ENCODE measurements around the gene TCEAL3.
A peak's percentile ranks its signal among the peaks of the same experiment; 100 is the strongest.
"Not testable (repeated sequence)": the region's sequence is repeated elsewhere in the genome, so short reads cannot be mapped to it uniquely, and the experiment has no call there.

The TCEAL3 gene

DNA sequence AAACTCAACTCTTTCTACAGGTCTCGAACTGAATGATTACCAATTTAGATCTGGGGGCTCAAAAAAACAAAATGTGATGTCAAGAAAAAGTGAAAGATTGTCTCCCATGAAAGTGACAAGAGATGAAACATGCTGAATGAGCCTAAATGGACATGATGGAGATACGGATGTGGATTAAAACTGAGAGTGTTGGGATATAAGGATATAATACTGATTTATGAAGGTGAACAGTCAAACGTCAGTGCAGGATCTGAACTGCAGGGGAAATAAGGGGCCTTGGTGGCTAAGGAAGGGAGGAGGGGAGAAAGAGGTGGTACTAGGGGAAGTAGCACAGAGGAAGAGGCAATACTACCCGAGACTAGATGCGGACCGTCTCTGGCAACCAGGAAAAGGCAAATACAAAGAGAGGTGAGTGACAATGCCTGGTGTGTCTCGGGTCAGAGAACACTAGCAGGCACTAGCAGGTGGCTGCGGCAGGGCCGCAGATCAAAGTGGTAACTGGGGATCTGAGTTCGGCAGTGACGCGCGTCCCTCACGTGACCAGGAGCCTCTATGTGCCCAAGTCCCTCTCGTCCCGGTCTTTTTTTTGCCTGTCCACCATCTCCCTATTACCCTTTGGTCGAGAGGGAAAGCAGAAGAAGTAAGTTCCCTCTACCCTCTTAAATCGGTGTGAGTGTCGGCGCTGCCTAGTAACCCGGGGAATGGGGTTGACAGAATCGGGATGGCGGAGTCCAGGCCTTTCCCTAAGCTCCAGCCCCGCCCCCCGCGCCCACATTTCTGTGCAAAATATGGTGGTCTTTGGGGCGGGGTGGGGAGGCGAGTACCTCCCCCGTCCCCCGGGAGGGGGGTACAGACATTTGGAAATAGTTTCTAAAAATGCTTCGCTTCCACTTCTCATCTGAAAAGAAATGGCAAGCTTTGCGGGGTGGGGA, 20.9 kb downstream of the TCEAL3 start, which contains the start of gene TCEAL1:
Gene TCEAL1, plus strand, starts transcription at position 590 of the 932 bp plus-strand sequence. CDS start 942 bp downstream, outside the sequence.
- peak; percentile 50 for DNase-seq

DNA sequence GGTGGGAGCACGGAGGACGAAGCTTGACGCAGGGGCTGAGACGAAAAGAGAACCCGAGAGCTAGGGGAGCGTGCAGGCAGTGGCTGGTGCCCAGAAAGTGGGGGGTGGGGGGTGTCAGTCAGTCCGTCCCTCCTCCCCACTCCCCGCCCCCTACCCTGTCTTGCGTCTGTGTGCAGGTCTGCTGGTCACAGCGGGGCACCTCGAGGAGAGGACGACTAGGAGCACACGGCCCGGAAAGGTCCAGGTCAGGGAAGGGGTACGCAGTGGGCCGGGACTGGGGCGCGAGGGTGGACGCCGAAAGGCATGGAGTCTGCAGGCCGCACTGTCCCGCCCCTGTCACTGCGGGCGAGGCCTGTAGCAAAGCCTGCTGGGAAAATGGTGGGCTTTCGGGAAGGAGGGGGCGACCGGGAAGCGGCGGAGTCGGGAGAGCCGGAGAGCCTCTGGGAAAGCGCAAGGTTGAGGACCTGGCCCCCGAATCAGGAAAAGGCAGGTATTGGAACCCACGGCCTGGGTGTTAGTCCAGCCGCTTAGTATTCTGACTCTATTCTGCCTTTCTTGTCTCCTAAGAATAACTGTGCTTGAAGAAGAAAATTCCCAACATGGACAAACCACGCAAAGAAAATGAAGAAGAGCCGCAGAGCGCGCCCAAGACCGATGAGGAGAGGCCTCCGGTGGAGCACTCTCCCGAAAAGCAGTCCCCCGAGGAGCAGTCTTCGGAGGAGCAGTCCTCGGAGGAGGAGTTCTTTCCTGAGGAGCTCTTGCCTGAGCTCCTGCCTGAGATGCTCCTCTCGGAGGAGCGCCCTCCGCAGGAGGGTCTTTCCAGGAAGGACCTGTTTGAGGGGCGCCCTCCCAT, 21.8 kb downstream of the TCEAL3 start:
- peak; percentile 20 for DNase-seq

DNA sequence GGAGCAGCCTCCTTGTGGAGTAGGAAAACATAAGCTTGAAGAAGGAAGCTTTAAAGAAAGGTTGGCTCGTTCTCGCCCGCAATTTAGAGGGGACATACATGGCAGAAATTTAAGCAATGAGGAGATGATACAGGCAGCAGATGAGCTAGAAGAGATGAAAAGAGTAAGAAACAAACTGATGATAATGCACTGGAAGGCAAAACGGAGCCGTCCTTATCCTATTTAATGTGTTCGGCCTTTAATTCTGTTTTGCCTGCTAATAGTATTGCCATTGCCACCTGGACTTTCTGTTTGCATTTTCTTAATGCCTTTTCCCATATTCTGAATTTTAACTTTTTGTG, 22.4 kb downstream of the TCEAL3 start:
- no peak for DNase-seq

DNA sequence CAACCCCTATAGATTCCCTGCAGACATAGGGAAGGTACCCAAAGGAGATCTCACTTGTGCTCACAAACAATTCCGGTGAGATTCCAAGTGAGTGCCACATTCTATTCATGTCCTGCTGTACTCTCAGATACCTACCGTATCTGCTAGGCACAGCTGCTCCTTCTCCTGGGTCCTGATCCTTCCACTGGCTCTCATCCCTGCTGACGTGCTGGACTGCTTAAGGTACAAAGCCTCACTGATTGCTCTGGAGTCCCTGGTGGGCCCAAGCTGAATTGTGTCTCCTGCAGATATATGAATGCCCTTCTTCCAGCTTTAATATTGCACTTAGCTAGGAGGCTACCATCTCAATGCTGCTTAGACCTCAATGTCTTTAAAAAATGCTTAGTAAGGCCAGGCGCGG, 23.4 kb downstream of the TCEAL3 start:
- no peak for DNase-seq

DNA sequence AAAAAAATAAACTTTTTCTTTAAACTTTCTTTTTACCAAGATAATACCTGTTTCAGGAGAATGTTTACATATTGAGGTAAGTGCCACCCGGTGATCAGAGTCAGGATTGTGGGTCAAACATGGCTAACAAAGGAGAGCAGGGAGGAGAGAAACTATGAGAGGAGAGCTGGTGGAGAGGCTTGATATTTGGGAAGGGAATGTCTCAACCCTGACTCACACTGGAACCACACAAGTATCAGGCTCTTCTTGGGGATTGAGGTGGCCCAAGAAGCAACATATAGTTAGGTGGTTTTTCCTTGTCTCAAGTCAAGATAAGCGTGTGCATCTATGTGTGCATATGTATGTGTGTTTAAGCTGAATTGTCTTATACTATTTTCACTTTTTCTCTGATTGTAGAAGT, 27.7 kb downstream of the TCEAL3 start:
- no peak for DNase-seq

DNA sequence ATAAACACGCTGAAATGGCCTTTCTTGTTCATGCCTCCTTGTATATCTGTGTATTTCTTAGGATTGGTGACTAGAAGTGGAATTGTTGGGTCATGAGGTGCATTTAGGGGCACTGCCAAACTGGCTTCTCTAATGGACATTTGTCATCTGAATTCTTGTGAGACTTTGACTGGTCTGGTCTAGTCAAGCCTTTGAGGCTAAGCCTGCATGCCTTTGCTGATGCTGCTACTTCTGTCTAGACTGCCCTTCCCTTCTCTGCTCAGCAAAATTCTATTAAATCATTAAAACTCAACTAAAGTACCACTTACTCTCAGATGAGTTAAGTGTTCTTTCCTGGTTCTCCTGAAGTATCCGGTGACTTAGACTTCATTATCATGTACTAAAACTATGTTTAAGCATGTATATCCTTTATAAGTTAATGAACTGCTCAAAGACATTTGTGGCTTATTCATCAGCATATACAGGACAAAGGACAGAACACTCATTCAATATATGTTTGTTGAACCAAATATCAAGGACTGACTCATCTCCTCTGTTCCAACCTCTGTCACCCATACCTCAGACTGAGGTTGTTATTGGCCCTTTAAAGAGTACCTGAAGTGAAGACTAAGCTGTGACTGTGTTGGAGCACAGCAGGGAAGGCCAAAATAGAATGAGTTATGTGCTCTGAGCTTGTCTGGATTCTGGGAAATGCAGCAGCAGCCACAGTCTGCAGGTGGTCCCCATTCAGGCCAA, 30.0 kb downstream of the TCEAL3 start:
- DNase-seq = no peak

DNA sequence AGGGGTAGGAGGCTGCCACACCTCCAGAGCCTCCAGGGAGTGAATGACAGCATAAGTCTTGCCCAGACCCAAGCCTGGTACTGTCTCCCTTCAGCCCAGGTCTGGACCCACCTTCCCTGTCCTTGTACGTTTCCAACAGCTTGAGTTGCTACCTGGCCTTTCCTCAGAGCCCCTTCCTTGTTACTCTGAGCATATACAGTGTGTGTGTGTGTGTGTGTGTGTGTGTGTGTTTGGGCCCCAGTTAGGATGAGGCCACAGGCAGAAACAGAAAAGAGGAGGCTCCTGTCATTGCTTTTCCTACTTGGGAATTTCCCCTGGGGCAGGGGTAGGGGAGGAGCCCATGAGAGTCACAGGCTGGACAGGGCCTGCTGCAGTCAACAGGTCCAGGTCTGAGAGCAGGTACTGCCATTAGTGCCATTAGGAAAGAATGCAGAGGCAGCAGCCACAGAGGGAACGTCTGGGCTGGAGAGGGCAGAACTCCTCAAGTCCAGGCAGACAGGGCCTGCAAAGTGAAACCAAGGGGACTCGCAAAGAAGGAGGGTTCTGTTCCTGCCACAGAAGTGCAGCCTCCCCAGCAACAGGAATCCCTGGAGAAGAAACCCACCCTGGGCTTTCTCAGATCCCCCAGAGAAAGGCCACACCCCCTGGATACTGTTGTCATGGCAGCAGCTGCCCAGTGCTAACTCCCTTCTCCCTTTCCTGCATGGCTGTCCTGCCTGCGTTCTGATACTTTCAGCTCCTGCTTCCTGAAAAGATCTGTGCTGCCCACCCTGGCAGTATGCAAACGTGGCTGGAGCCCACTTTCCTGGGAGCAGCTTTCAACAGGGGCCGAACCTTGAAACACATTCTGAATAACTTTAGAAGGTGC, 30.9 kb downstream of the TCEAL3 start:
- DNase-seq = not testable (repeated sequence)

DNA sequence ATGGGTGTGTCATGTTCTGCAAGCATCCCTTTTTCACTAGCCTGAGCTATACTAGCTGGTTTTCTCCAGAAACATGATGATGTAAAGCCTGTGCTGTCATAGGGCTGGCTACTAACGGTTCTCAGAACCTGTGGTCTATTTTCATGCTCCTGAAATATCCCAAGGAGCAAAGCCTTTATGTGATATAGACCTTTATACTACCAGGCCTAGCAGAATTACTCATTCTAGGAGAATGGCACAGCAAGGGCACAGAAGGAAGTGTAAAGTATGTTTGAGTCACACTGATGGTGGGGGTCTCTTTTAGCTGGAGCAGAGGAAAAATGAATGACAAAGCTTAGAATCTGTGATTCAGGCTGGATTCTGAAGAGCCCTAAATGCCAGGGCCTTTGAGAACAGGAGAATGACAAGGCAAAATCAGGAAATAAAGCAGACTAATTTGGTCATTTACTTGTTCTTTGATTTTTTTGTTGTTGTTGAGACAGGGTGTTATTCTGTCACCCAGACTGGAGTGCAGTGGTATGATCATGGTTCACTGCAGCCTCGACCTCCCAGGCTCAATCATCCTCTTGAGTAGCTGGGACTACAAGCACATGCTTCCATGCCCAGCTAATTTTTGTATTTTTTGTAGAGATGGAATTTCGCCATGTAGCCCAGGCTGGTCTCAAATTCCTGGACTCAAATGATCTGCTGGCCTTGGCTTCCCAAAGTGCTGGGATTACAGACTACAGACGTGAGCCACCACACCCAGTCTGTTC, 32.8 kb downstream of the TCEAL3 start:
- no peak for DNase-seq

DNA sequence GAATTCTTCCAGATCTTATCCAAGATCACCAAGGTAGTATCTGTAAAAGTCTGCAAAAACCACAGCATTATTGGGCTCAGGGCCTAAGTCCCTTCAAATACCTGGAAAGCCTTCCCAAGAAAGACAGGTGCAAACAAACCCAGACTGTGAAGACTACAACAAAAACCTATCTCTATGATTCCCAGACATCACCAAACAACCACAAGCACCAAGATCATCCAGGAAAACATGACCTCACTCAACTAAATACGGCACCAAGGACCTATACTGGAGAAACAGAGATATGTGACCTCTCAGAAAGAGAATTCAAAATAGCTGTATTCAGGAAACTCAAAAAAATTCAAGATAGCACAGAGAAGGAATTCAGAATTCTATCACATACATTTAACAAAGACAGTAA, 36.4 kb downstream of the TCEAL3 start:
- no peak for DNase-seq

DNA sequence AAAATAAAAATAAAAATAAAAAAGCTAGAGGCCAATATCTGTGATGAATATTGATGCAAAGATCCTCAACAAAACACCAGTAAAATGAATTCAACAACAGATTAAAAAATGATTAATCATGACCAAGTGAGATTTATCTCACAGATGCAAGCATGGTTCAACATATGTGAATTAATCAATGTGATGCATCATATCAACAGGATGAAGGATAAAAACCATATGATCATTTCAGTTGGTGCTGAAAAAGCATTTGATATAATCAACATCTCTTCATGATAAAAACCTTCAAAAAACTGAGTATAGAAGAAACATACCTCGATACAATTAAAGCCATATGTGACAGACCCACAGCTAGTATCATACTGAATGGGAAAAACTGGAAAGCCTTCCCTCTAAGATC, 39.9 kb downstream of the TCEAL3 start:
- DNase-seq = no peak

DNA sequence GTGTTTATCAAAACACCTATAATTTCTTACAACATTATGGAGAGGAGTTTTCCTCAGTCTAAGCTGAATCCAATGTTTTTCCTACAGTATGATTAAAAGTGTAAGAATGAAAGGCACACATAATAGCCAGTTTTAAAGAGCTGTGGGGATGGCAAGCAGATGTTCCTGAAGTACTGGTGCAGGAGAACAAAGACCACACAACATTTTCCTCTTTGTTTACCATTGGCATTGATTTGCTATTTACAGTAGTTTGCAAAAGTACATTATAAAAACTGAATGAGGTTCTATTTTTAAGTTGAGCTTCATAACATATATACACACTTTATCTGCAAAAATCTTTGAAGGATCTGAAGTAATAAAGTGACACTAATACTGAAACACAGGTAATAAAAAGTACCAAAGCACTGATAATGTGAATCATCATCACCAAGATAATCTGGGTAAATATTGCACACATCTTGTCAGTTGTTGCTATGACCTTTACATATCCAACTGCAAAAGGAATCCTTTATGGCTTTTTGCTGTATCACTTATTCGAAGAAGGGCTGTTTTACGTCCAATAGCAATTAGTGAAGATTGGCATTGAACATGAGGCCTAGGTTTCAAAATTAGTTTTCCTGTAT, 43.5 kb downstream of the TCEAL3 start:
- DNase-seq = no peak

DNA sequence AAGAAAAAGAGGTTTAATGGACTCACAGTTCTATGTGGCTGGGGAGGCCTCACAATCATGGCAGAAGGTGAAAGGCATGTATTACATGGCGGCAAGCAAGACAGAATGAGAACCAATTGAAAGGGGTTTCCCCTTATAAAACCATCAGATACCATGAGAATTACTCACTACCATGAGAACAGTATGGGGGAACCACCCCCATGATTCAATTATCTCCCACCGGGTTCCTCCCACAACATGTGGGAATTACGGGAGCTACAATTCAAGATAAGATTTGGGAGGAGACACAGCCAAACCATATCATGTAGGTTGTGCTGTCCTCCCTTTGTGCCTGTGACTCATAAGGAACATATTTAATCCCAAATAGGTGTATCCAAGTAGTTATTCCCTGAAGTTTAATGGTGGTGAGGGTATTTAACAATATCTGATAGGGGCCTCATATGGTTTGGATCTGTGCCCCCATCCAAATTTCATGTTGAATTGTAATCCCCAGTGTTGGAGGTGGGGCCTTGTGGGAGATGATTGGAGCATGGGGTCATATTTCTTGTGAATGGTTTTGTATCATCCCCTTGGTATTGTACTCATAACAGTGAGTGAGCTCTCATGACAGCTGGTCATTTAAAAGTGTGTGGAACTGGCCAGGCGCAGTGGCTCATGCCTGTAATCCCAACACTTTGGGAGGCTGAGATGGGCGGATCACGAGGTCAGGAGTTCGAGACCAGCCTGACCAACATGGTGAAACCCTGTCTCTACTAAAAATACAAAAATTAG, 47.7 kb downstream of the TCEAL3 start:
- DNase-seq = not testable (repeated sequence)

DNA sequence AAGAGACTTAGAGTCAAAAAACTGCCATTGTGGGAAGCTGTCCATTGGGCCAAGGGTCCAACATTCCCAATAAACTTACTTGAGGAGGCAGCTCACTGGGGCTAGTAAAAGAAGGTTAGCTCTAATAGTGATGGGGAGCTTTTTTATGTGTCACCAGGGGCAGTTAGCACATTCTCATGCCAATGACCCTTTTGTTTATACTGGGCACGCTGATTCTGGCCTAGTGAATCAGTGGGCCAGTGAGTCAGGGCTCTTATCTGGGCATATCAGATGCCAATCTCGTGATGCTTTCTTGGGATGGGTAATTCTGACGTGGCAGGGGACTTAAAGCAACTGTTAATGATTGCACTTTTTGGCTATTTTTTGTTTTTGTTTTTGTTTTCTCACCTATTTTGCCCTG, 48.9 kb downstream of the TCEAL3 start:
- DNase-seq = no peak

DNA sequence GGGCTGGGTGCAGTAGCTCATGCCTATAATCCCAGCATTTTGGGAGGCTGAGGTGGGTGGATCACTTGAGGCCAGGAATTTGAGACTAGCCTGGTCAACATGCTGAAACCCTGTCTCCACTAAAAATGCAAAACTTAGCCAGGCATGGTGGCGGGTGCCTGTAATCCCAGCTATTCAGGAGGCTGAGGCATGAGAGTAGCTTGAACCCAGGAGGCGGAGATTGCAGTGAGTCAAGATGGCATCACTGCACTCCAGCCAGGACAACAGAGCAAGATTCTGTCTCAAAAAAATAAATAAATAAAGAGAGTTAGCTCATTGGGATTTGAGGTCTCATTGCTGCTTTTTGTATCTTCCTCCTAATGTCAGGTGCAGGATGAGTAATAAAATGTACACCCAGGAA, 49.3 kb downstream of the TCEAL3 start:
- not testable (repeated sequence) for DNase-seq

DNA sequence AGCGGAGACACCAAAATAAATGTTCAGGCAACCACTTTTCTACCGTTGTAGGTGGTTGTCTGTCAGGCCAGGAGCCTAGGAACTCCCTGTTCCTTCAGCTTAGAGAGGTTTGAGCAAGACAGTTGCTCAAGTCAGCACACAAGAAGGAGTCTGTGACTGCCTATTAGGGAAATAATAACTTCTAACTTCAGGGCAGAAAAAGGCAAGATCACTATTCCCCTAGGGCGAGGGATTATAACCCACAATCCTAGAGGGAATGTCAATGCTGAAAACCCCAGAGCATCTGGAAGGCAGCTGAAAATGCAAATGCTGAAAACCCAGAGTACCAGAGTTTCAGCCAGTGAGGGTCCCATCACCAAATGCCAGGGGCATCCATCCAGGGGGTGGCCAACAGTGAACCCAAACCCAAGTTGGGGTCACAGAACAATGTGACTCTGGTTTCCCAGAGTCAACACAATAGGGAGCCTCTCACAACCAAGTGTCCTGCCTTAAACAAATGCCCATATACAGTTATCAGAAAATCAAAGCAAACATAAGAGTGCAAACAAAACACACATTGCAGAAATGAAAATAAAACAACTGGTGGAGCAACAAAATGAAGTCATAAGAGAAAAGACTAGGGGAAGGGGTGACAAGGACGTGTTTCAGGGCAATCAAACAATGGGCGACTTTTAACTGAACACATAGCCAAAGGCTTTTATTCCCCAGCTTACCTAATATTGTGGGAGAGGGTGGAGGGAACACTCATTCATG, 51.1 kb downstream of the TCEAL3 start:
- no peak for DNase-seq

DNA sequence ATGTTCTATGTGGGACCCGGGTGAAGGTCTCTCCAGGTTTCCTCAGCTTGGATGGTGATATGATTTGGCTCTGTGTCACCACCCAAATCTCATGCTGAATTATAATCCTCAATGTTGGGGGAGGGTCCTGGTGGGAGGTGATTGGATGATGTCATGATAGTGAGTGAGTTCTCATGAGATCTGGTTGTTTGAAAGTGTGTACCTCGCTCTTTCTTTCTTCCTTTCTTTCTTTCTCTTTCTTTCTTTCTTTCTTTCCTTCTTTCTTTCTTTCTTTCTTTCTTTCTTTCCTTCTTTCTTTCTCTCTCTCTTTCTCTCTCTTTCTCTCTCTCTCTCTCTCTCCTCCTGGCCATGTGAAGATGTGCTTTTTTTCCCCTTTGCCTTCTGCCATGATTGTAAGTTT, 51.7 kb downstream of the TCEAL3 start:
- DNase-seq = not testable (repeated sequence)

All from CD4-positive, alpha-beta T cell treated with Interleukin-10 for 1 hour (primary cell).